KBM-7 (cell line): ENCODE data around the gene LAX1.

ENCODE experiments used
- DNase-seq: peaks from one replicate; pipeline ENCODE4 v3.0.0-alpha.2; 2015
- in situ Hi-C: fragments of 300-500 bp; cut with MboI; formaldehyde crosslinking; loops from 2 replicates; pipeline ENCODE4 v1.14.3; 2020; ENCODE audit warnings: low sequenced_read_pairs, low pct_unique_long_range_greater_than_20kb, mixed read lengths

LAX1 gene

GRCh38 chr1:203797948-203798655 lies 33.1 kb downstream of the LAX1 start:
- DNase-seq = no peak

DNA sequence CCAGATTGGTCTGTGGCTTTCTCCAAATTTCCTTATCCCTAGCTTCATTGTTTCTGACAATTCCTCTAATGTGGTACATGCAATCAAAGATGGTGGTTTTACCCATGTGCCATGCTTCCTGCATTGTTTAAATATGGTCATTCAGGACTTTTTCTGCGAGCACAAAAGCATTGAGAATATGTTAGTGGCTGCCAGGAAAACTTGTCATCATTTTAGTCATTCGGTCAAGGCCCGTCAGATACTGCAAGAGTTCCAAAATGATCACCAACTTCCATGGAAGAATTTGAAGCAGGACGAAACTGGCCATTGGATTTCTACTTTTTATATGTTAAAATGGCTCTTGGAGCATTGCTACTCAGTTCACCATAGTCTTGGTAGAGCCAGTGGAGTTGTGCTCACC lies 34.2 kb downstream of the LAX1 start:
- no peak for DNase-seq
- in situ Hi-C loops = no loop called here

More at GRCh38 chr1:203797948-203798655, 33.1 kb downstream of the LAX1 start:
- in situ Hi-C loops = no loop called here

- in situ Hi-C loops = no loop called here
- no peak for DNase-seq
Measured at GRCh38 chr1:203799971-203800370, 35.0 kb downstream of the LAX1 start.

DNA sequence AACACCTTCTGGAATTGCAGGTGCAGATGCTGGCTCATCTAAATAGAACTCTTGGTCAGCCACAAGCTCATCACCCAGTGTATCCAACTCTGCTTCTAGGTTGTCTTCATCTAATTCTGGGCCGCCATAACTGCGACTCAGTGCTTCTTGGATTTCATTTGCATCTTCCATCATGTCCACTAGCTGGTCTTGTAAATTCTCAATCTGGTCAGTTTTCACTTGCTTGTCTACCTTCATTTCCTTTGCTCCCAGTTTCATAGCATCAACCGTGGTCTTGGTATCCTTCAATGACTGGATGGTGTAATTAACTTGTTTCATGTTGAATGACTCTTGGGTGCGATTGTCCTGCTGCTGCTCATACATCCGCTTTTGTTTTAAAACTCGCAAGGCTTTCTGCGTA lies 40.7 kb downstream of the LAX1 start:
- DNase-seq = no peak
- in situ Hi-C loops = no loop called here

- DNase-seq = no peak
- in situ Hi-C loops = no loop called here
Measured at GRCh38 chr1:203807196-203807595, 42.2 kb downstream of the LAX1 start.

DNA sequence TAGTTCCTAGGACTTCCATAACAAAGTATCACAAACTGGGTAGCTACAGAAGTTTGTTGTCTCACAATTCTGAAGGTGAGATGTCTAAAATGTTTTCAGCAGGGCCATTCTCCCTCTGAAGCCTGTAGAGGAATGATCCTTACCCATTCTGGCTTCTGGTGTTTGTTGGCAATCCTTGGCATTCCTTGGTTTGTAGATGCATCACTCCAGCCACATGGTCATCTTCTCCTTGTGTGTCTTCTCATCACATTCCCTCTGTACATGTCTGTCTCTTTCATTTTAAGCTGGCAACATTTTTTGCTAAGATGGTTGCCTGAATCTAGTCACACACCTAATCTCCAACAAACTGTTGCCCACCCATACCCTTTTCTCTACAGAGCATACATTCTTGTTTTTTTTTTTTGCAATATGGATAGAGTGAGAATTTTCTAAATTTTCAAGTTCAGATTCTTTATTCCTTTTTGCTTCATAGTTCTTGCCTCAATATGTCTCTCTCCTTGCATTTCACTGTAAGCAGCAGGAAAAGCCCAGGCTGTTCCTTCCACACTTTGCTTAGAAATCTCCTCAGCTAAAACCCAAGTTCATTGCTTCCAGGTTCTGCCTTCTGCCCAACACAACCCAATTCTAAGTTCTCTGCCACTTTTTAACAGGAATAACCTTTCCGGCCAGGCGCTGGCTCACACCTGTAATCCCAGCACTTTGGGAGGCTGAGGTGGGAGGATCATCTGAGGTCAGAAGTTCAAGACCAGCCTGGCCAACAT lies 48.8 kb downstream of the LAX1 start:
- no peak for DNase-seq
- in situ Hi-C loops = no loop called here

GRCh38 chr1:203818399-203818798 lies 53.4 kb downstream of the LAX1 start:
- no peak for DNase-seq
- in situ Hi-C loops = no loop called here

- in situ Hi-C loops = no loop called here
- DNase-seq = no peak
Measured at GRCh38 chr1:203823306-203823705, 58.3 kb downstream of the LAX1 start.
